GM21723 (cell line): ENCODE measurements around the gene ZNF446.

Experiments
- ATAC-seq: cut with Tn5 transposase; IDR thresholded peaks from one replicate; pipeline ENCODE4 v1.9.1; 2021; ENCODE audit warnings: mild to moderate bottlenecking, moderate library complexity; ENCODE audit not compliant: unreplicated experiment

The ZNF446 gene

GRCh38 chr19:58521651-58522050 lies 45.5 kb downstream of the ZNF446 start:
- no peak for ATAC-seq

DNA sequence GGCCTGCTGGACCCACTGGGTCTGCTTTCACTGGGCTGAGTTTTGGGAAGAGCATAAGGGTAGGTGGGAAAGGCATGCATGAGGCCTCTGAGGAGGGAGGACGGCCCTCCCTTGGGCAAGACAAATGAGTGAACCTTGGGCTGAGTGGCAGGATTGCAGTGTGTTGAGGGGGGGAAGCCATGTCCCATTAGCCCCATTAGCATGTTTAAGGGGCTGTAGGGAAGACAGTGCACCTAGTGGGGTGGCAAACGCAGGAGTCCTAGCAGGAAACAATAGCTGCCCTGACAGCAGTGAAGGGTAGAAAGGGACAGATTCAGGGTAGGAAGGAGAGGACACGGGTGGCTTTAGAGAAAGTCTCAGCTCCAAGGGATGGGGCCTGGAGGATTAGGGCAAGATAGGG lies 46.6 kb downstream of the ZNF446 start:
- no peak for ATAC-seq

- ATAC-seq = no peak
Measured at GRCh38 chr19:58529405-58529804, 53.3 kb downstream of the ZNF446 start.
